Activated CD8-positive, alpha-beta T cell treated with anti-CD3 and anti-CD28 coated beads for 36 hours (primary cell): ENCODE data around the gene RAB18. TPM values are rescaled to one million over a fixed set of nuclear protein-coding genes. Genes with fewer than 3 reads are reported as not detected.

Source experiments
- ATAC-seq: fragments of 200-7000 bp; cut with Tn5 transposase; one replicate; pipeline ENCODE4 v1.10.0; 2021; ENCODE audit warnings: mild to moderate bottlenecking, moderate library complexity
- CTCF ChIA-PET: fragments of 350-600 bp; sonication (Branson Sonifier 250); formaldehyde crosslinking; loops from one replicate; lab custom pipeline; 2021; ENCODE audit warnings: antibody characterized with exemption; lab: Charles Lee
- POLR2A ChIA-PET: fragments of 350-600 bp; sonication (Branson Sonifier 250); formaldehyde crosslinking; loops from one replicate; lab custom pipeline; 2021; ENCODE audit warnings: antibody characterized with exemption; lab: Charles Lee
- DNase-seq: peaks from one replicate; pipeline ENCODE4 v3.0.0-alpha.2; 2020
- H3K27ac Mint-ChIP-seq: one replicate; pipeline ENCODE4 v1.8.0; 2021; ENCODE audit warnings: mild to moderate bottlenecking, mixed read lengths
- H3K27me3 Mint-ChIP-seq: one replicate; pipeline ENCODE4 v1.8.0; 2021; ENCODE audit warnings: mixed read lengths
- H3K36me3 Mint-ChIP-seq: one replicate; pipeline ENCODE4 v1.8.0; 2021; ENCODE audit warnings: low read depth, mixed read lengths
- H3K4me1 Mint-ChIP-seq: one replicate; pipeline ENCODE4 v1.8.0; 2021; ENCODE audit warnings: low read depth, mixed read lengths
- H3K4me3 Mint-ChIP-seq: one replicate; pipeline ENCODE4 v1.8.0; 2021; ENCODE audit warnings: mild to moderate bottlenecking, moderate library complexity, mixed read lengths
- H3K9me3 Mint-ChIP-seq: one replicate; pipeline ENCODE4 v1.8.0; 2021; ENCODE audit warnings: mixed read lengths
- CTCF ChIP-seq: fragments of 200-600 bp; IDR thresholded peaks from one replicate; pipeline ENCODE4 v1.8.0; 2022; ENCODE audit warnings: antibody characterized with exemption, mild to moderate bottlenecking
- intact Hi-C: fragments of 100-400 bp; cut with micrococcal nuclease; formaldehyde crosslinking; loops from one replicate; pipeline ENCODE4 v1.10.0; 2022
- total RNA-seq, 2 experiments: library from RNA; stranded (reverse); gene quantifications; one replicate each; pipeline ENCODE4 v1.2.3, GENCODE V29; 2021

Gene RAB18
- 10 to 100 TPM; 42.0 to 47.2 TPM for total RNA-seq

DNA sequence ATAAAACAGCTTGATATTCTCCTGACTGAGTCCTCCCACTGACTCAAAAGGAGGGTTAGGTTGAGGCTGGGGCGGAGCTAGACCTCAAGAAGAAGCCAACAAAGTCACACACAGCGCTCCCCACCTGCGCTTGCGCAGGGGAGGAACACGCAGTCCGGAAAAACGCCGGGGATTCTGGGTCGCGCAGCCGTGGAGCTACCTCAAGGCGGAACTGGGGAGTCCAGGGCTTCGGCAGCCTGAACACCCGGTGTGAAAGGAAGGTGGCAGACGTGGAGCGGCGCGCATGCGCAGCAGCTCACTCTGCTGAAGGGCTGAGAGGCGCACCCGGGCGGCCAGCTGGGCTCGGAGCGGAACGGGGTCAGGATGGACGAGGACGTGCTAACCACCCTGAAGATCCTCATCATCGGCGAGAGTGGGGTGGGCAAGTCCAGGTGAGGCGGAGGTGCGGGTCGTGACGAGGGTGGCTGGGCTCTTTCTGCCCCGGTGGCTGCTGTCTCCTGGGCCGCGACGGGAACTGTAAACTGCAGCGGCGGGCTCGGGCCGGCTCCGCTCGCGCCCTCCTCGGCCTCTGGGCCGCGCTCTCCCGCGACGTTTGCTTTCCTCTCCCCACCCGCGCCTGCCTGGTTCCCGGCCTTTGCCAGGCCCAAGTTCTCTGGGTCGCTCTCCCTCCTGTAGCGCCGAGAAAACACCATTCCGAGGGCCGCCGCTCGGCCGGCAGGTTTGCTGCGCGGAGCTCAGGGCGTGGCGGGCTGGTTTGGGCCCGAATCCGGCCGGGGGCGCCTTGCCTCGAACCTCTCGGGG lies at the start of gene RAB18:
RAB18 (plus strand) TSS at position 298 of the 801 bp plus-strand sequence; CDS start at position 364, 66 bp downstream.
- intact Hi-C loops: no loop called here
- POLR2A ChIA-PET: interaction anchor here (0.6 to 2.2 kb wide), 6 partner anchors 10 to 768 kb away, joined by 3 to 7 read pairs (median 4); no protein-coding TSS in a partner anchor
- Mint-ChIP-seq H3K27me3 (no peaks in the 10 kb centered on the region), H3K4me3 (peak within 1 kb of the TSS; percentile 99), H3K27ac (peak within 1 kb of the TSS; percentile 94), H3K4me1 (peaks cover 46% of the 10 kb centered on the region), H3K36me3 (peaks cover 20% of the 10 kb centered on the region), H3K9me3 (no peaks in the 10 kb centered on the region)
- CTCF ChIA-PET: interaction anchor here (0.6 to 1.6 kb wide), 7 partner anchors 11 to 322 kb away, joined by 3 to 12 read pairs (median 3); no protein-coding TSS in a partner anchor
- peak; percentile 98 for ATAC-seq
- peak; percentile 98 for DNase-seq
- TF ChIP-seq CTCF: no peak

DNA sequence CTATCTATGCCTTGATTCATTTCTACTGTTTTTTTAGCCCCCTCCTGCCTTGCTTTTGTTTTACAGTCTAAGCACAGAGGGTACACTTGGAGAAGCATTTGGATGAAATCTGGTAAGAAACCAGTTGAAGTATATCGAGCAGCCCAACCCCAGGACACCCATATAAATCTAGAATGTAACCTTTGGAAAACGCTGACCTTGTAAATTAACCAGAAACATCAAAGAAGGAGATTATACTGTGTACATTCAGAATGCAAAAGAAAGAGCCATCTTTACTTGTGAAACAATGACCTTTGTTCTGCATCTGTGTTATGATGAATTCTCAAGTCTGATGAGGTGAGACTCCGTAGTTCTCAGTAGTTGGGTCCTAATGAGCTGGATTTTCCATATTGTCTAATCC lies 49.3 kb upstream of the RAB18 start:
- Mint-ChIP-seq H3K27me3 (peaks cover 1% of the 10 kb centered on the region), H3K4me1 (peaks cover 11% of the 10 kb centered on the region), H3K9me3 (no peaks in the 10 kb centered on the region), H3K27ac (no peak overlapping the region), H3K4me3 (no peak overlapping the region), H3K36me3 (no peaks in the 10 kb centered on the region)
- no peak for ATAC-seq
- ChIA-PET POLR2A (no interaction called here), CTCF (interaction anchor here (1.5 kb wide), 1 partner anchor 9 kb away, joined by 5 read pairs; no protein-coding TSS in a partner anchor)
- intact Hi-C loops: no loop called here
- DNase-seq: no peak
- no peak for TF ChIP-seq CTCF

GRCh38 chr10:27457261-27457945 lies 46.7 kb upstream of the RAB18 start:
- Mint-ChIP-seq H3K27me3 (peaks cover 1% of the 10 kb centered on the region), H3K4me3 (no peak overlapping the region), H3K27ac (no peak overlapping the region), H3K36me3 (no peaks in the 10 kb centered on the region), H3K9me3 (no peaks in the 10 kb centered on the region), H3K4me1 (peaks cover 11% of the 10 kb centered on the region)
- intact Hi-C loops: no loop called here
- no peak for TF ChIP-seq CTCF
- ATAC-seq (no peak), DNase-seq (no peak)
- ChIA-PET POLR2A (no interaction called here), CTCF (interaction anchor here (1.5 kb wide), 1 partner anchor 198 kb away, joined by 3 read pairs; no protein-coding TSS in a partner anchor)

DNA sequence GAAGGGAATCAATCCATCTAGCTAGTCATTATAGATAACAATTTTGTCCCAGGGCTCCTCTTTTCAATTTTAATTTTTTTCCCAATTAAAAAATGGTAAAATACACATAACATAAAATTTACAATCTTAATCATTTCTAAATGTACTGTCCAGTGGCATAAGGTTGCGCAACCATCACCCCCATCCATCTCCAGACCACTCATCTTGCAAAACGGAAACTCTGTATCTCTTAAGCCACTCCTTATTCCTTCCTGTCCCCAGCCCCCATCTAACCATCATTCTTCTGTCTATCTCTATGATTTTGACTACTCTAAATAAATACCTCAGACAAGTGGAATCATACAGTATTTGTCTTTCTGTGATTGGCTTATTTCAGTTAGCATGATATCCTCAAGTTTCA lies 46.1 kb upstream of the RAB18 start:
- ATAC-seq (no peak), DNase-seq (no peak)
- intact Hi-C loops: no loop called here
- peaks cover 1% of the 10 kb centered on the region for H3K27me3 Mint-ChIP-seq
- TF ChIP-seq CTCF: no peak
- no peaks in the 10 kb centered on the region for H3K36me3 Mint-ChIP-seq
- no peak overlapping the region for H3K27ac Mint-ChIP-seq
- H3K4me1 Mint-ChIP-seq: peaks cover 11% of the 10 kb centered on the region
- CTCF ChIA-PET: no interaction called here
- POLR2A ChIA-PET: no interaction called here
- no peaks in the 10 kb centered on the region for H3K9me3 Mint-ChIP-seq
- no peak overlapping the region for H3K4me3 Mint-ChIP-seq
